Measurements from ENCODE around the gene SAMD9L.
A peak's percentile ranks its signal among the peaks of the same experiment; 100 is the strongest.

The SAMD9L gene

DNA sequence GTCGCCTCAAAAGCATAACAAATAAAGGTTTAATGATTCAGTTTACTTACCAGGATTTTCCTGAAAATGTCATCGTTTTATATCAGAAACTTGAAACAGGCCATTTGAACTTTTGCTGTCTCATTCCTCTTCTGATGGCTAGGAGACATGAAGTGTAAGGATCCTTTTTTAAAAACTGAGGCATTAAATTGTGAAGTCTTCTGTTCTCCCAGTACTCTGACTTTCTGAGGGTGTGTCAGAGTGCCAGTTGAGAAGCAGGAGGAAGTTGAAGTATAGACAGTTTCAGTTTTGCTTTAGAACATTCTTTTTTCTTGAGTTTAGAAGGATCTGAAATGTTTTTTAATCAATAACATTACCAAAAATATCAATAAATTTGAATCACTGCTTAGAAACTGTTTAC, at the start of gene SAMD9L:
Gene SAMD9L, minus strand, starts transcription at position 242 of the 400 bp plus-strand sequence. CDS start 12,414 bp downstream, outside the sequence.
- DNase-seq, result peak; percentile 42

DNA sequence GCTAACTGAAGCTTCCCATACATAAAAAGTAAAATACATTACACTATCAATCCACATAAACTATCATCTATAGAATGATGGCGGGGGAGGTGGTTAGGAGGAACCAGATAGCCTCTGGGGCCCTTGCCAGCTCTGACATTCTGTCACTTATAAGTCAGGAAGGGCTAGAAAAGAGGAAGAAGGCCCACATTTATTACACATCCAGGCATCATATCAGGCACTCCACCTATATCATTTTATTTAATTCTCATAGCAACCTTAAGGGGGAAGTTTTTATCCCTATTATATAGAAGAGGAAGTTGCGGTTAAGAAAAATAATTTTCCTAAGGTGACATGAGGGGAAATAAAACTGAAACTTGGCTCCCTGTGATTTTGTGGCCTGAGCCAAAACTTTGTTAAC, 48.2 kb upstream of the SAMD9L start:
- DNase-seq, result peak; percentile 15

DNA sequence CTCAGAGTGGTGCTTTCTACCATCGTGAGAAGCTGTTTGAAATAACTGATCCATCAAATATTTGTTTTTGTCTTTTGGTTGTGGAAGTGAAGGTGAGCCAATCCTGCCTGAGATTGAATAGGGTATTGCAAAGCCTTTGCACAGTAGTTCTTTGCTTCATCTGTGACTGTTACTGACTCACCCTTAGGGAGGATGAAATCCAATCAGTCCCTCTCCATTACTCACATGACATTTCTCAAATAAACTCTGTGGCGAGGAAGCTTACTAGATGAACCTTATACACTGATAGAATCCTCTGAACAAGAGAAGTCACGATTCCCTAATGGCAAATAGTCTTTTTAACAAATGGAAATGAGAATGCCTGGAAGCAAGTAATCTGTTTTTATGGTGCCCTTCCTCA, 46.2 kb upstream of the SAMD9L start:
- DNase-seq, result no peak

DNA sequence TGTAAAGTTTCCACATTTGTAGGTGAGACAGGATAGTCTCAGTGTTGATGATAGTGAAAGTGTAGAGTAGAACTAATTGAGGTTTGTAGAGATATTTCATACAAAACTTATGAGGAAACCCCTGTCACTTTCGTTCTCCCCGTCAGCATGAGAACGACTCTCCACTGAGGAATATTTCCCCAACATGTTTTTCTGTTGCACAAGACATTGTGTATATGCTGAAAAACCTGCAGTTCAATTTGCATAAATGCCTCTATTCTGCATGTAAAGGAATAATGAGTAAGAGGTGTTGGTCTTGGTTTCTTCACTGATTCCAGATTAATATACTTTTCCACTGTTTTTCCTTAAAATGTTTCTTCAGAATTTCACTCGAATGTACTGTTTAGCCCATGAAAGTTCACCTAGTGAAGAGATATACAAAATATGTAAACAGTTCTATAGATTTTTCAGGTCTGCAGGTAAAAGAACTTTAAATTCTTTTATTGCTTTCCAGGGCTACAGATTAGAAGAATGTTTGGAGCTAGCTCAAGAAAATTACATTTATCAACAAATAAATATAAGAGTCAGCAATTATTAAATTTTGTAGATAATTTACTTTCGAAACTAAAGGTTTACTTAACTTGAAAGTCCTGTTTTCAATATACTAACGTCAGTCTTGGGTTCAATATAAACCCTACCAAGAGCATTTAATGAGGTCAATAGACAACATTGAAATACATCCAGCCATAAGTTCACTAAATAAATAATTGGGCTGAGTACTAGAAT, 40.9 kb upstream of the SAMD9L start:
- no peak for DNase-seq

DNA sequence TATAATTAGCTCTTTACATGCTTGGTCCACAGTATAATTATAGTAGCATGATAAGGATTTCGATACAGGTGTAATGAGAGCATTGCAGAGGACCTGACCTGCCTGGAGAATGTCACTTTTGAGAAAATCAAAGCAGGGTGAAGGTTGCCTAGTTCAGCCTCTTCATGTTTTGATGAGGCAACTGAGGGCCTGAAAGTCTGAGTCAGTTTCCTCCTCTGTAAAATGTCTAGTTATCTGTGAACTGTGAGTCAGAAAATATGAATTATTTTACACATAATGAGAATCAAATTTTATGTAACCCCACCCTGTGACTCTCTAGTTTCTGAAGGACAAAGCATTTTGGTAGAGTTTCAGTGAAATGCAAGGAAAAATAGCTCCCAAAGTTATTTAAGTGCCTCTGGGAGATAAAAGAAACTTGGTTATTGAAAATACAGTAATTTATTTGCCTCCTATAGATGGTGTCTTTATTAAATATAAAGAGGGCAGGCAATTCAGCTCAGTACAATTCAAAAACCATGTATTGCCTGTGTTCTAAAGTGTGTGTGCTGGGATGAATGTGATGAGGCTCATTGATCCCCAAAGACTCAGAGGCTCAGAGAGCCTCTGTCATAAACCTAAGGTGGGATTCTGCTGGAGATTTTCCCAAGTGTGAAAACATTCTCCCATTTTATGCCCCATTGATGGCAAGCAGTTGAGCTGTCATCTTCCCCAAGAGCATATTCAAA, 37.3 kb upstream of the SAMD9L start:
- no peak for DNase-seq

DNA sequence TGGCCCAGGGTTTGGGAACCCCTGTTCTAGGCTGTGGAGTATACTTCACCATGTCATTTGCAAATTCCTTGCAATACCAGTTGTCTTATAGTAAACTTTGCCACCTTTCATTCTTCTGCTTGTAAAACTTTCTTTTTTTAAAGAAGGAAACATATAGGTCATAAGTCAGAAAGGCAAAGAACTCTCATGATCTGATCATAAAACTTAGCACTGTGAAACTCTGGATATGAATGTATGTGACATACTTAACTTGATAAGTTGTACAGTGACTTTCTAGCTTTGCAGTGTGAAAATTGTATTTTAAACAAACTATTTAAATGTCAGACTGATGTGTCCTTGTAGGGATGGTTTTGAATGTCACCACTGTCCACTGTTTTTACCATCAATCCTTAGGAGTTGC, 31.0 kb upstream of the SAMD9L start:
- DNase-seq, result no peak

DNA sequence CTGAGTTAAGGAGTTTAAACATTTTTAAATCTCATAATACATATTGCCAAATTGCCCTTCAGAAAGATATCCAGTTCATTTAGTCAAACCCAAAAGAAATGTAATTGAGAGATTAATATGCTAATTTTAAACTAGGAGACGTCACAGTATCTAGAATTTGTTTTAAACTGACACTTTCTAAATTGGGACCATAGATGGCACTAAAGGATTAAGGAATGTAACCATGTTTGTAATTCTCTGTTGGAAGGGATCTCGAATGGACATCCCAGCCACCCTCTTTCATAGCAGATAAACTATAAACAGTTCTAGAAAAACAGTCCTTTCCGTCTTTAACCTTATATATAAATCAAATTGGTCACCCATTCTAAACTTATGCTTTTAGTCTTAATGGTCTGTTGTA, 30.0 kb upstream of the SAMD9L start:
- DNase-seq, result peak; percentile 10

DNA sequence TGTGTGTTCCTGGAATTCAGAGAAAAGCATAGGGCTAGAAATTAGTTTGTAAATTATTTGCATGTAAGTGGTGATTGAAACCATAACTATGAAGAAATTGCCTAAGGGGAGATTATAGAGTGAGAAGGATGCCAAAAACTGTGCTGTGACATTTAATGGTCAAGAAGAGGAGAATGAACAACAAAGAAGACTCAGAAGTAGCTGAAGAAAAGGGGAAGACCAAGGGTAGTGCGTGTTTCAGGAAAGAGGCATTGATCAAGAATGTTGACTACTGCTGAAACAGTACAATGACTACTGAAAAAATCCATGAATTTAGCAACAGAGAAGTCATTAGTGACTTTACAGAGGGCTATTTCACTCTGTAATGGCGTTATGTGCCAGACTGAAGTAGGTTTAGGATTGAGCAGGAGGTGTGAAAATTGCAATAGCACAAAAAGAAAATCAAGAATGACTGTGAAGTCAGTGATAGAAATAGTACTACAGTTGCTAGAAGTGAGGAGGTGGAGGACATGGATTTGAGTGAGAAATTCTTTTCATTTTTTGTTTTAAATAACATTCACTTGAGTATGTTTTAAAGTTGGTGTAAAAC, 28.9 kb upstream of the SAMD9L start:
- DNase-seq, result no peak

DNA sequence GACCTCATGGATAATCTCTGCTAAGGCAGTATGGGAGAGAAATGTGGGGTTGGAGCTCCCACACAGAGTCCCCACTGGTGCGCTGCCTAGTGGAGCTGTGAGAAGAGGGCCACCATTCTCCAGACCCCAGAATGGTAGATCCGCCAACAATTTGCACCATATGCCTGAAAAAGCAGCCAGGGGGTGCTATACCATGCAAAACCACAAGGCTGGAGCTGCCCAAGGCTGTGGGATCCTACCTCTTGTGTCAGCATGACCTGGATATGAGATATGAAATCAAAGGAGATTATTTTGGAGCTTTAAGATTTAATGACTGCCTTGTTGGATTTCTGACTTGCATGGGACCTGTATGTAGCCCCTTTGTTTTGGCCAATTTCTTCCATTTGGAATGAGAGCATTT, 27.0 kb upstream of the SAMD9L start:
- DNase-seq, result no peak

DNA sequence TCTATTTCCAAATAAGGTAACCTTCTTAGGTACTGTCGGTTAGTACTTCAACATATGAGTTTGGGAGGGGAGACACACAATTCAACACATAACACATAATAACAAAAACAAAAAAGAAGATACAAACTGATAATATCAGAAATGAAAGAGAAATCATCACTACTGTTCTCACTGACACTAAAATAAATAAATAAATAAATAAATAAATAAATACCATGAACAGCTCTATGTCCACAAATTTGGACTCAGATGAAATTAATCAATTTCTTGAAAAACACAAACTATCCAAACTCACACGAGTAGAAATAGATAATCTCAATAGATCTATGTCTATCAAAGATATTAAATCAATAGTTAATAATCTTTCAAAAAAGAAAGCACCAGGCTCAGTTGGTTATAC, 24.5 kb upstream of the SAMD9L start:
- DNase-seq, result no peak

DNA sequence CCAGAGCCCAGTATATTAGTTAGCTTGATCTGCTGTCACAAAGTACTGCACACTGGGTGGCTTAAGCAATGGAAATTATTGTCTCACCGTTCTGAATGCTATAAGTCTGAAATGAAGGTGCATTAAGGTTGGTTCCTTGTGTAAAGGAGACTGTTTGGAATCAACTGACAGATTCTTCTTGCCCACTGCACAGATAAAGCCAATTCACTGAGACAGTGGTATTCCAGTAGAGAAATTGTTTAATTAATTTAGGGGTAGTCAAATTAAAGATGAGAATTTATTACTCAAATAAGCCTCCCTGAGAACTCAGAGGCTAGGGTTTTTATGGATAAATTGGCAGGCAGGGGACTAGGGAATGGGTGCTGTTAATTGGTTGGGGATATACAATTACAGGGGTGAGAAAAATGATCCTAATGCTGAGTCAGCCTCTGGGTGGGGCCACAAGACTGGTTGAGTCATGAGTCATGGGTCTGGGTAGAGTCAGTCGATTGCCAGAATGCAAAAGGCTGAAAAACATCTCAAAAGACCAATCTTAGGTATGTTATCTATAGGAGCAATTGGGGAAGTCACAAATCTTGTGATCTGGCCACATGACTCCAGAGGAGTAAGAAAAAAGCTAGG, 23.5 kb upstream of the SAMD9L start:
- DNase-seq, result no peak

DNA sequence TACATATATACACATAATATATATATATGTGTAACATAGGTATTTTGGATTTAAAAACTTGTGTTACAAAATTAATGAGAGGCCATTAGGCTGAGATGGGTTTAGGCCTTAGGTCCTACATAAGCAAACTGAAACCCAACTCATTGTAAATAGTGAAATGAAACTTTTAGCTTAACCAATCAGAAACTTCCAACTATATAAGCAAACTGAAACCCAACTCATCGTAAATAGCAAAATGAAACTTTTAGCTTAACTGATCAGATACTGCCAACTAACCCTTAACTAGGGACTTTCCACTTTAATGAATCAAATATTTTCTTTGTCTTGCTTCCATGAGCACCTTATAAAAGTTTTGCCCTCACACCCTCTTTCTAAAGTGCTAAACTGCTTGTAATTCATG, 17.3 kb upstream of the SAMD9L start:
- DNase-seq, result peak; percentile 56

DNA sequence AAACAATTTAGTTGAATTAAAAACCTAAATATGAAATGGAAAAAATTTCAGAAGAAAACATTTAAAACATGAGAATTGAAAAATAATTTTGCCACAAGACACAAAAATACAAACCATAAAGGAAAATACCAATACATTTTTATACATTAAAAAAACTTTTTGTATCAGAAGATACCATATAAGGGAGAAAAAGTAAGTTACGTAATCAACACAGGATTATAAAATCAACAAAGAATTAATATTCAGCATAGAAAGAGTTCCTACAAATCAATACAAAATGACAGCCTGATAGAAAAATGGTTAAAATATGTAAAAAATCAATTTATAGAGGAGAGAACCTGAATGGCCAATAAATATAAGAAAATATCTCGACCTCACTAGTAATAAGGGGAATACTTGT, 16.6 kb upstream of the SAMD9L start:
- no peak for DNase-seq

DNA sequence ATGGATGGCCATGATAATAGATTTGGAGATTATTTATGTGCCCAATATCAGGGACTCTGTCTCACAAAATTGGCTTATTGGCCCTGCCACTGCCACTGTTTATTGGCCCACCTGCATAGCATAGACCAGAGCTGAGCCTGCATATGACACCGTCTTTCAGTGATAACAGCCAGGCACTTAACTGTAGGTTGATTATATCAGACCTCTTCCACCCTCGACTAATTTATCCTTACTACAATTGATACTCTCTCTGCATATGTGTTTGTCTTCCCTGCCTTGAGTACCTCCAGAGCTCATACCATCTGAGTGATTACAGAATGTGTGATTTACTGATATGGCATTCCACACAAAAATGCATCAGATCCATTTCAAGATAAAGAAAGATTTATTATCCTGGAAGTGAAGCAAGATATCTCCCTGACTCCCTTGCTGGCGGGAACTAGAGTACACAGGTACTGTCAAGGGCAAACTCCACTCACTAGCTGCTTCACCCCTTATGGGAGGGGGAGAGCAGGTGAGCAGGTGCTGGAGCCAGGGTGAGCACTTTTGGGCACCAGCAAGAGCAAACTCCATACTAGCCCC, 13.1 kb upstream of the SAMD9L start:
- DNase-seq, result no peak

DNA sequence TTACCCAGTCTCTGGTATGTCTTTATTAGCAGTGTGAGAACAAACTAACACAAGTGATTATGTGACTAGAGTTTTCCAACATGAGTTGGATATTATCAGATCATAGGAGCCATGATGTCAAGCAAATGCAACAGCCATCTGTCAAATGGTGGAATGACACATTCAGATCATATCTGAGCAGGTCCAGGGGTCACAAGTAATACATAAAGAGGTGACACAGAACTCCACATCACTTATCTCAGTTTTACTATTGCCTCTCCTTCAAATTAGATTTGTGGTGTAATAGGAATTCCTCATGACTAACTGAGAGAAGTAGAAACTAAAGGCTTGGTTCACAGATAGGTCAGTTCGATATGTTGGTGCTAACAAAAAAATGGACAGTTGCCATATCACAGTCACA, 12.2 kb upstream of the SAMD9L start:
- DNase-seq, result no peak

DNA sequence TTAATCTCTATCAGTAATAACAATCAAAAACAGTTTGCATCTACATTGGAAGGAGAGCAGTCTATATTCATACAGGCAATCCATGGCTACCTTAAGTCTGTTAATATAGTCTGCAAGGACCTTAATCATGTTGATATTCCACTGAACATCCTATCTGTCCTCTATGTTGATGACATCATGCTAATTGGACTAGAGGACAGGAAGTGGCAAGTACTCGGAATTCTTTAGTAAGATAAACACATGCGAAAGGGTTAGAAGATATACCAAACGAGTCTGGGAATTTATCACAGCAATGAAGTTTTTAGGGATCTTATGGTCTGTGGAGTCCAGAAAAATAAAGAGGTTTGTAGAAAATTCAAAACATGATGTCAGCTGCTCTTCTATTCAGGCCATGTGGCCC, 11.3 kb upstream of the SAMD9L start:
- DNase-seq, result no peak

DNA sequence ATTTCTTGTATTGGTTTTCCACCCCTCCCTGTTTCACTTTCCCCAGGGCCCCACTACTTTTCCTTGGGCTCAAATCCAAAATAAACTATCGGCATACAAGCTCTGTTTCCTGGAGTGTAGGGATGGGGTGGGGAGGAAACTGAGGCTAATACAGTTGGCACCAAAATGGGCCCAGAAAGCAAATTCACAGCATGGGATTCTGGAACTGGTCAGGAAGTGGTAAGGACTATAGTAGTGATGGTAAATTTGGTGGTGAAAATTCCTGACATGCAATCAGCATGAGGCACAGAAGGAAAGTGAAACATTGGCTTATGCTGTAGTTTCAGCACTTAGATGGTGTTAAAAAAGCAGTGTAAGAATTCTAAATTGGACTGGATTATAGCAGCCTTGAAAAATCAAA, 8.7 kb upstream of the SAMD9L start:
- no peak for DNase-seq

DNA sequence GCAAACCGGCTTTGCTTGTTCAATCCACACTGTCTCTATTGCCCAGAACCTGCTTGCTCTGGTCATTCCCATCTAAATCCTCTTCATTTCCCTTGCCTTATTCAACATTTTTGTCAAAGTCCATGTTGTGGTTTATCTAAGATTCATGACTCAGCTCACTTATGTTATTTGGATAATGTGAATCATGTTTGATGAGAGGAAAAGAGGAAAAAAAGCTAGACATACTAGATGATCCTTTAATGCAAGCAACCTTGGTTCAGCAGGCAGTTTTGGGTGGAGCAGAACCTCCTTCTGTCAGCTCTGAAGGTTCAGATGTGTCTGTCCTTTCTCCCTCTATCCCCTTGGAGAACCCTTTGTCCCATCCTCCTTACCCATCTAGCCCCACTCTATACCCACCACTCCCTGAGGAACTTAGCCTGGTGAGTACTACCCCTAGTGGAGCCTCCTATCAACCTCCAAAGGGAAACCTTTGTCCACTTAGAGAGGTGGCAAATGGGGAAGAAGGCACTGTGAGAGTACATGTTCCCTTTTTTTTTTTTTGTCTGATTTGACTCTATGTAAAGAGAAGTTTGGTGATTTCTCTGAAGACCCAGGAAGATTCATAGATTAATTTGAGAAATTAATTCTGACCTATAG, 2.1 kb upstream of the SAMD9L start:
- DNase-seq, result no peak

DNA sequence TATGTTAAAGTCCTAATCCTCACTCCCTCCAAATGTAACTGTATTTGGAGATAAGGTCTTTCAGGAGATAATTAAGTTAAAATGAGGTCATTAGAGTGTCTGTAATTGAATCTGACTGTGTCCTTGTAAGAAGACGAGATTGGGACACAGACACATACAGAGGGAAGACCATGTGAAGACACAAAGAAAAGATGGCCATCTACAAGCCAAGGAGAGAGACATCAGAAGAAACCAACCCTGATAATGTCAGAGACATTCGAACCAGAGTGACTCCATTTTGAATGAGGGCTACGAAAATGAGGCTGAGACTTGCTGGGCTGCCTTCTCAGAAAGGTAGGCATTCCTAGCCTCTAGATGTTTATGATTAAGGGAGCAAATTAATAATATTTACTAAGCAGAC, 542 bp upstream of the SAMD9L start:
- no peak for DNase-seq

DNA sequence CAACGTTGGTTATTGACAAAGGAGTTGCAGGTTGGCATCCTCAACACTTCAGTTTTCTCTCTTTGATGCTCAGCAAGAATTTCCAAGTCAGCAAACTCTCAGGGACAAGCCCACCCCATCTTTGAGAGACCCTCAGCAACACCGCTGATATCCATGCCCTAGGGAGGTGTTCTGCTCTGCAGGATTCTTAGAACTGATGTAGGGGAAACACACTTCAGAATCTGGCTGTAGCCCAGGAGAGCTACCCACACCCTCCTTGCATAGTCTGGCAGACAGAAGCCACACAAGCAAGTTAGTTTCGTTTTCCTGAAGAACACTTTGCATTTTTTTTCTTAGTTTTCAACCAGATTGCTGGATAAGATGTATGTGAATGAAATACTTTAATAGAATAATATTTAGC, 822 bp downstream of the SAMD9L start:
- DNase-seq, result peak; percentile 59

DNA sequence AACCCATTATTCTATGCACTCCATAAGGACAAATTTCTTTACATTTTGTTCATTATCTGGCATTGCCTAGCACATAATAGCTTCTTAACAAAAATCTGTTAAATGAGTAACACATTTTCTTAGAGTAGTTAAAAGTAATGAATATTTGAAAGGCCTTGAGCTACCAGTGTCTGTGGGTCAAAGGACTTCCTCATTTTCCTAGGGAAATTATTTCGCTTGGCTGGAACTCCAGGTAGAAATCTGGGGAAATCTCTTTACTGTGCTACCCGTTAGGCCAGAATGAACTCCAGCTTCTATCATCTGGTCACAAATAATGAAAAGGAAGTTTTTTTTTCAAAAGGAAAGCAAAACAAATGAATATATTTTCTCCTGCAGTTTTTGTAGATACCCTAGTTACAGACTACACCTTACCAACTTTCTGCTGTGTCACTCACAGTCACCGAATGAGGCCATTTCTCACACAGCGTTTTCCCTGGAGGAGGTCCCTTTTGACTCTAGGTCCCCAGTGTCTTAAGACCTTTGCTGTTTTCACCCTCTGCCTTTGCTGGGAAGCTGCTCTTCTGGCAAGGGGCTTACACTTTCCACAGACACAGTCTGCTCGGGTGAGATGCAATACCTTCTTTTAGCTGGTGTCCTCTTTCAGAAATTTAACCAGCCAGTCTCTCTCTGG, 1.6 kb downstream of the SAMD9L start:
- no peak for DNase-seq

DNA sequence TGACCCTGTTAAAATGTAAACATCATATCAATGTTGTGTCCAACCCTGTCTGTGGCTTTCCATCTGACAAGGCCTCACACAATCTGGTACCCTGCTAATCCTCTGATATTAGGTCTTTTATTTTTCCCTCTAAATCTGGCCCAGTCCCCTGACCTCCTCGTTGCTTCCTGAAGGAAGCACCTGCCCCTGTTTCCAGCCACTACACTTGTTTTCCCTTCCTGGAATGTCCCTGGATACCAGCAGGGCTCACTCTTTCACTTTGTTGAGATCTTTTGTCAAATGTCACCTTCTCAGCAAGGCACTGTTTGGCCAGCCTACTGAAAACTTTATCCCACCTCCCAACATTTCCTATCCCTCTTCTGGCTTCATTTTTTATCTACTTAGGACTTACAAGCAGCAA, 2.1 kb downstream of the SAMD9L start:
- no peak for DNase-seq

Measured in CD4-positive, alpha-beta T cell treated with Interleukin-17A for 1 hour (primary cell).